HL-60 (cell line): ENCODE data around the gene MPLKIP.

Experiments used
- DNase-seq, 2 experiments: peaks; one replicate each; pipeline ENCODE4 v3.0.0-alpha.2; 2010 to 2020; ENCODE audit warnings: low read depth in 1 of 2, low spot score in 1 of 2
- H3K27ac ChIP-seq: fragments of 250-450 bp; sonication (Bioruptor Pico); replicated peaks from 2 replicates; pipeline ENCODE4 v1.5.1; 2020; ENCODE audit warnings: mild to moderate bottlenecking, moderate library complexity
- H3K27me3 ChIP-seq: fragments of 250-450 bp; sonication (Bioruptor Pico); 2 replicates; pipeline ENCODE4 v1.5.1; 2021; ENCODE audit warnings: mild to moderate bottlenecking, moderate library complexity; ENCODE audit not compliant: insufficient read depth, poor library complexity, severe bottlenecking
- H3K4me3 ChIP-seq: replicated peaks from 2 replicates; pipeline ENCODE4 v1.5.1; 2011; ENCODE audit warnings: mild to moderate bottlenecking, control low read depth, low read length; ENCODE audit not compliant: insufficient read depth
- GABPA ChIP-seq: IDR thresholded peaks from 2 replicates; pipeline ENCODE4 v1.6.1; 2012; ENCODE audit warnings: low read depth
- POLR2AphosphoS5 ChIP-seq: IDR thresholded peaks from 2 replicates; pipeline ENCODE4 v1.6.1; 2012; ENCODE audit warnings: low read depth
- SPI1 ChIP-seq: IDR thresholded peaks from 2 replicates; pipeline ENCODE4 v1.6.1; 2012; ENCODE audit warnings: low read depth, mild to moderate bottlenecking, borderline replicate concordance
- TF ChIP-seq, protein P1 (sequence below): IDR thresholded peaks from one replicate; pipeline ENCODE4 v1.5.1; 2011; ENCODE audit warnings: low read length, control low read depth, inconsistent platforms; ENCODE audit not compliant: insufficient read depth
- TF ChIP-seq, protein P2 (sequence below): IDR thresholded peaks from 2 replicates; pipeline ENCODE4 v1.6.1; 2012; ENCODE audit warnings: low read depth; ENCODE audit not compliant: insufficient replicate concordance

Gene MPLKIP

DNA sequence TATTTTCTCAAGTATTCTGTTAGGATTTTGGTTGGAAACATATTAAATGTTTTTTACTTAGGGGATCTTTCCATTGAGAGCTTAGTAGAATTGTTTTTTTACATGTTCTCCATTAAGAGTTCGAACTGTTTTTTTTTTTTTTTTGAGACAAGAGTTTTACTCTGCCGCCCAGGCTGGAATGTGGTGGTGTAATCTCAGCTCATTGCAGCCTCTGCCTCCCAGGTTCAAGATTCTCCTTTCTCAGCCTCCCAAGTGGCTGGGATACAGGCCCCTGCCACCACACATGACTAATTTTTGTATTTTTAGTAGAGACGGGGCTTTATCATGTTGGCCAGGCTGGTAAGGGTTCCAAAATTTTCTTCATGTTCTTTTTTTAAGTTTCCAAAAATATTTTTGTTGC is 33.2 kb downstream of the MPLKIP start:
- TF ChIP-seq POLR2AphosphoS5 (no peak), SPI1 (no peak), GABPA (no peak)
- TF ChIP-seq, protein P1, sequence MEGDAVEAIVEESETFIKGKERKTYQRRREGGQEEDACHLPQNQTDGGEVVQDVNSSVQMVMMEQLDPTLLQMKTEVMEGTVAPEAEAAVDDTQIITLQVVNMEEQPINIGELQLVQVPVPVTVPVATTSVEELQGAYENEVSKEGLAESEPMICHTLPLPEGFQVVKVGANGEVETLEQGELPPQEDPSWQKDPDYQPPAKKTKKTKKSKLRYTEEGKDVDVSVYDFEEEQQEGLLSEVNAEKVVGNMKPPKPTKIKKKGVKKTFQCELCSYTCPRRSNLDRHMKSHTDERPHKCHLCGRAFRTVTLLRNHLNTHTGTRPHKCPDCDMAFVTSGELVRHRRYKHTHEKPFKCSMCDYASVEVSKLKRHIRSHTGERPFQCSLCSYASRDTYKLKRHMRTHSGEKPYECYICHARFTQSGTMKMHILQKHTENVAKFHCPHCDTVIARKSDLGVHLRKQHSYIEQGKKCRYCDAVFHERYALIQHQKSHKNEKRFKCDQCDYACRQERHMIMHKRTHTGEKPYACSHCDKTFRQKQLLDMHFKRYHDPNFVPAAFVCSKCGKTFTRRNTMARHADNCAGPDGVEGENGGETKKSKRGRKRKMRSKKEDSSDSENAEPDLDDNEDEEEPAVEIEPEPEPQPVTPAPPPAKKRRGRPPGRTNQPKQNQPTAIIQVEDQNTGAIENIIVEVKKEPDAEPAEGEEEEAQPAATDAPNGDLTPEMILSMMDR: no peak
- TF ChIP-seq, protein P2, sequence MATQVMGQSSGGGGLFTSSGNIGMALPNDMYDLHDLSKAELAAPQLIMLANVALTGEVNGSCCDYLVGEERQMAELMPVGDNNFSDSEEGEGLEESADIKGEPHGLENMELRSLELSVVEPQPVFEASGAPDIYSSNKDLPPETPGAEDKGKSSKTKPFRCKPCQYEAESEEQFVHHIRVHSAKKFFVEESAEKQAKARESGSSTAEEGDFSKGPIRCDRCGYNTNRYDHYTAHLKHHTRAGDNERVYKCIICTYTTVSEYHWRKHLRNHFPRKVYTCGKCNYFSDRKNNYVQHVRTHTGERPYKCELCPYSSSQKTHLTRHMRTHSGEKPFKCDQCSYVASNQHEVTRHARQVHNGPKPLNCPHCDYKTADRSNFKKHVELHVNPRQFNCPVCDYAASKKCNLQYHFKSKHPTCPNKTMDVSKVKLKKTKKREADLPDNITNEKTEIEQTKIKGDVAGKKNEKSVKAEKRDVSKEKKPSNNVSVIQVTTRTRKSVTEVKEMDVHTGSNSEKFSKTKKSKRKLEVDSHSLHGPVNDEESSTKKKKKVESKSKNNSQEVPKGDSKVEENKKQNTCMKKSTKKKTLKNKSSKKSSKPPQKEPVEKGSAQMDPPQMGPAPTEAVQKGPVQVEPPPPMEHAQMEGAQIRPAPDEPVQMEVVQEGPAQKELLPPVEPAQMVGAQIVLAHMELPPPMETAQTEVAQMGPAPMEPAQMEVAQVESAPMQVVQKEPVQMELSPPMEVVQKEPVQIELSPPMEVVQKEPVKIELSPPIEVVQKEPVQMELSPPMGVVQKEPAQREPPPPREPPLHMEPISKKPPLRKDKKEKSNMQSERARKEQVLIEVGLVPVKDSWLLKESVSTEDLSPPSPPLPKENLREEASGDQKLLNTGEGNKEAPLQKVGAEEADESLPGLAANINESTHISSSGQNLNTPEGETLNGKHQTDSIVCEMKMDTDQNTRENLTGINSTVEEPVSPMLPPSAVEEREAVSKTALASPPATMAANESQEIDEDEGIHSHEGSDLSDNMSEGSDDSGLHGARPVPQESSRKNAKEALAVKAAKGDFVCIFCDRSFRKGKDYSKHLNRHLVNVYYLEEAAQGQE: no peak
- Histone ChIP-seq H3K27me3 (no peaks in the 10 kb centered on the region), H3K27ac (no peak overlapping the region), H3K4me3 (no peak overlapping the region)
- no peak for DNase-seq

DNA sequence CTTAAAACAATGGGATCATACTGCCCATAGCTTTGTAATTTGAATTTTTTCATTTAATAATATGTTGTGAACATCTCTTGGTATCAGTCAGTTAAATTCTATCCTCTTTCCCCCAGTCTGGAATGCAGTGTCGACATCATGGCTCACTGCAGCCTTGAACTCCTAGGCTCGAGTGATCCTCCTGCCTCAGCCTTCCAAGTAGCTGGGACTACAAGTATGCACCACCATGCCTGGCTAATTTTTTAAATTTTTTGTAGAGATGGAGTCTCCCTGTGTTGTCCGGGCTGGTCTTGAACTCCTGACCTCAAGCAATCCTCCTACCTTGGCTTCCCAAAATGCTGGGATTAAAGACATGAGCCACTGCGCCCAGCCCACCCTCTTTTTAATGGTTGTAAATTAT is 34.6 kb downstream of the MPLKIP start:
- TF ChIP-seq SPI1 (no peak), POLR2AphosphoS5 (no peak), GABPA (no peak)
- TF ChIP-seq, protein P1: no peak
- TF ChIP-seq, protein P2: no peak
- Histone ChIP-seq H3K27ac (no peak overlapping the region), H3K4me3 (no peak overlapping the region), H3K27me3 (no peaks in the 10 kb centered on the region)
- DNase-seq: no peak

DNA sequence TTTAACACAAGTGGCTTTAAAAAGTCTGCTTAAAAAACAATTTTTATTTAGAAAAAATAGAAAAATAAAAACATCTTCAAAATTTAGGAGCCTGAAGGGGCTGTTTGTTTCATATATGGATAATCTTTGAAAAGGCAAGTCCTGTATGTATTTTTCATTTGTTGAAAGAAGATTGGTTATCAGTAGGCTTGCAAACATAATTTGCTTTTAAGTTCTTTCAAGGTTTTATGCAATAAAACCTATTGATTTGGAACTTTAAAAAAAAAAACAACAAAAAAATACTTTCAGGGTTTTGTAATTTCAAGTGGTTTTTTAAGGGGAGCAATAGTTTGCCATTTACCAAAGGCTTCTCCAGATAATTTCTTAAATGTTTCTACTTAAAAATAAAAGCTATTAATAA is 35.6 kb downstream of the MPLKIP start:
- no peak for TF ChIP-seq GABPA
- TF ChIP-seq, protein P1: no peak
- no peak for TF ChIP-seq POLR2AphosphoS5
- no peak for TF ChIP-seq SPI1
- TF ChIP-seq, protein P2: no peak
- no peak for DNase-seq
- Histone ChIP-seq H3K27ac (no peak overlapping the region), H3K4me3 (no peak overlapping the region), H3K27me3 (no peaks in the 10 kb centered on the region)
